ENCODE measurements around the gene ABCD2.
"Not testable (repeated sequence)": the region's sequence is repeated elsewhere in the genome, so short reads cannot be mapped to it uniquely, and the experiment has no call there.

Gene ABCD2

DNA sequence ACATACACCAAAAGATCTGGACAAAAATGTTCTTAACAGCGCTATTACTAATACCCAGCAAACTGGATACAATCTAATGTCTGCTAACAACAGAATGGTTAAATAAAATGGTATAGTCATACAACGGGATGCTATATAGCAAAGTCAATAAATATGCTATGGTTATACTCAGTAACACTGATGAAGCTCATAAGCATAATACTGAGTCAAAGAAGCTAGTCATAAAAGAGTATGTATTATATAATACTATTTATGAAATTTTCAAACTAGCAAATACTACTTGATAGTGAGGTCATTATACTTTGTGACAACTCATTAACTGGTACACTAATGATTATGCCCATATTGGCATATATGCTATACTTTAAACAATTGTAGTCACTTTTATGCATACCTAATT is 7.4 kb downstream of the ABCD2 start:
- DNase-seq (ENCODE audit: low read depth in 2 of 2): no peak

- no peak for DNase-seq (ENCODE audit: low read depth in 2 of 2)
Measured at GRCh38 chr12:39611818-39612217, 7.8 kb downstream of the ABCD2 start.

GRCh38 chr12:39610436-39611025 is 9.1 kb downstream of the ABCD2 start:
- no peak for DNase-seq (ENCODE audit: low read depth in 2 of 2)

GRCh38 chr12:39606712-39607423 is 12.7 kb downstream of the ABCD2 start:
- no peak for DNase-seq (ENCODE audit: low read depth in 2 of 2)

- no peak for DNase-seq (ENCODE audit: low read depth in 2 of 2)
Measured at GRCh38 chr12:39605996-39606395, 13.6 kb downstream of the ABCD2 start.

GRCh38 chr12:39605501-39605900 is 14.1 kb downstream of the ABCD2 start:
- DNase-seq (ENCODE audit: low read depth in 2 of 2): no peak

DNA sequence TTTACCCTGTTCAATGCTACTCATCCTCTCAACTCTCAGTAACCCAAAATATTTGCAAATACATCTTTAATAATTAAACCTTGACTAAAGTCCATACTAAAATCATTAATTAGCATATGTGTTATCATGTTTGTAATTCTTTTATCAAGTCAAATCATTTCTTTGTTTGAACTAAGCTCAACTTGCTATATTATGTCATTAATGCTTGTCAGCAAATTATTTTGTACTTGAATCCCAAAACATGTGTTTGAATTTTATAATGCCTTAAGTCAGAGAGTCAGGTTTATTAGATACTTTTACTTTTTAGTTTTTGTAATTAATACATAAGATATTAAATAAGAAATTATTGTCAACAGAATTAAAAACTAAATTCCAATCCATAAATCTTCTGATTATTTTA is 16.5 kb downstream of the ABCD2 start:
- no peak for DNase-seq (ENCODE audit: low read depth in 2 of 2)

DNA sequence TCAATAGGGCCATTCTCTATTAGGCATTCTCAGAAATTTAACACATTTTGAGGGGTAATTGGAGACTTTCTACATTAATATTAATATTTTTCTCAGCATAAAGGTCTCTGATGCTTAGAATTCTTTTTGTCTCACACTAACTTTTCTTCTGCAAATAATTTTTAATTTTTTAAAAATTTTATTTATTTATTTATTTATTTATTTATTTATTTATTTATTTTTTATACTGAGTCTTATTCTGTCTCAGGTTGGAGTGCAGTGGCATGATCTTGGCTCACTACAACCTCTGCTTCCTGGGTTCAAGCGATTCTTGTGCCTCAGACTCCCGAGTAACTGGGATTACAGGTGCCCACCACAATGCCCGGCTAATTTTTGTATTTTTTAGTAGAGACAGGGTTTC is 17.7 kb downstream of the ABCD2 start:
- not testable (repeated sequence) for DNase-seq (ENCODE audit: low read depth in 2 of 2)

- DNase-seq (ENCODE audit: low read depth in 2 of 2): no peak
Measured at GRCh38 chr12:39595928-39596327, 23.7 kb downstream of the ABCD2 start.

GRCh38 chr12:39592295-39592694 is 27.3 kb downstream of the ABCD2 start:
- DNase-seq (ENCODE audit: low read depth in 2 of 2): no peak

GRCh38 chr12:39588348-39588747 is 31.3 kb downstream of the ABCD2 start:
- DNase-seq (ENCODE audit: low read depth in 2 of 2): no peak

DNA sequence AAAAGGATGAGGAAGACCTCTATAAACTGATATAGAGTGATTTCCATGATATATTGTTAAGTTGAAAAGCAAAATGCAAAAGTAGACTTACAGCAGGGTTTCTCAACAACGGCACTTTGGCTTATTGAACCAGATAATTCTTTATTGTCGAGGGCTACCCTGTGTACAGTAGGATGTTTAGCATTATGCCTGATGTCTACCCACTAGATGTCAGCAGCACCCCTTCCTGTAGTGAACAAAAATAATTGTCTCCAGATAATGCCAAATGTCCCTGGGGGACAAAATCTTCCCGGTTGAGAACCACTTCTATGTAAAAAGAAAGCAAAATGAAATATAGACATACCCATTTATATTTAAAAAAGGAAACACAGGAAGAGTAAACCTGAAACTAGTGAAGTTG is 32.4 kb downstream of the ABCD2 start:
- no peak for DNase-seq (ENCODE audit: low read depth in 2 of 2)

DNA sequence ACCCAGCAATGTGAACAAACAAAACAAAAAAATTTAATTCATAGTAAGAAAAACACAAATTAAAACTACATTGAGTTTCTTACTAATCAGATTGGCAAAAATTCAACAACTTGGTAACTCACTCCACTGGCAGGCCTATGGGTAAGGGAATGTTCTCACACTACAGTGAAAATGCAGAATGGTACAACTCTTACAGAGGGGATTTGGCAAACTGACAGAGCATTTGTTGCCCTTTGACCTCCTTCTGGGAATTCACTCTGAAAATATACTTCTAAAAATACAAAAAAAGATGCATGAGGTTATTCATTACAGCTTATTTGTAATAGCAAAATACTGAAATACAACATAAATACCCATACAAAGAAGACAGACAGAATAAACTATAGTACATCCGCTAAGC is 32.8 kb downstream of the ABCD2 start:
- DNase-seq (ENCODE audit: low read depth in 2 of 2): no peak

DNA sequence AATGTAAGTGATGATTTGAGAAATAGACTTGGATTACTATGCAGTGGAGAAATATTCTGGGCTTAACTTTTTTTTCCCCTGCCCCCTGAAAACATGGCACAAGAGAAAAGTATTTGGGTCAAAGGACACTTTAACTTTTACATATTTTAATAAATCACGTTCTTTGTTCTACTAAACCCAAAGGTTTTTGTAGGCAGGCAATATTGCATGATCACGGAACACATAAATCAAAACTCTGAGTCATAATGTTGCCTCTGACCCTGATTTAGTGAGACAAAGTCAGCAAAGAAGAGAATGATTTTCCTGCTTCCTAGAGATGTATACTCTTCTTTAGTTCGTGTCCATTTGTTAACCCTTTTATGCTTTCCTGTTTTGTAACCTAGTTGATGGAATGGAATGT is 38.0 kb downstream of the ABCD2 start:
- DNase-seq (ENCODE audit: low read depth in 2 of 2): no peak

- no peak for DNase-seq (ENCODE audit: low read depth in 2 of 2)
Measured at GRCh38 chr12:39575498-39575875, 44.1 kb downstream of the ABCD2 start.

- no peak for DNase-seq (ENCODE audit: low read depth in 2 of 2)
Measured at GRCh38 chr12:39574785-39575497, 44.7 kb downstream of the ABCD2 start.

DNA sequence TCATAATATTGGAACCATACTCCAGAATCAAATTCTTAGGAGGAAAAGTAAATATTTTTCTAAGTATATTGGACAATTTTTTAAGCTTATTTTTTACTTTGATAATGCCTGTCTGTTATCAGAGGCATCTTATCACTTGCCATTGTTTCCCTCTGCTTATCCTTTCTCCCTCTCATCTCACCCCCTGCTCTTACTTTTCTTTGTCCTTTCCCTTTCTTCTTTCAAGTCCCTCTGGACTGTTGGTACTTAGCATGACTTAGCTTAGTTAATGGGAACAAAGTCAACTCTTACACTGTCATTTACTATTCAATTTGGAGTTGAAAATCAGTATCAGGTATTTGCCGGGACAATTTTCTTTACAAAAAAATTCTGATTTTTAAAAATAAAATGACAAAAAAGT is 45.2 kb downstream of the ABCD2 start:
- no peak for DNase-seq (ENCODE audit: low read depth in 2 of 2)

GRCh38 chr12:39573971-39574370 is 45.6 kb downstream of the ABCD2 start:
- DNase-seq (ENCODE audit: low read depth in 2 of 2): no peak

DNA sequence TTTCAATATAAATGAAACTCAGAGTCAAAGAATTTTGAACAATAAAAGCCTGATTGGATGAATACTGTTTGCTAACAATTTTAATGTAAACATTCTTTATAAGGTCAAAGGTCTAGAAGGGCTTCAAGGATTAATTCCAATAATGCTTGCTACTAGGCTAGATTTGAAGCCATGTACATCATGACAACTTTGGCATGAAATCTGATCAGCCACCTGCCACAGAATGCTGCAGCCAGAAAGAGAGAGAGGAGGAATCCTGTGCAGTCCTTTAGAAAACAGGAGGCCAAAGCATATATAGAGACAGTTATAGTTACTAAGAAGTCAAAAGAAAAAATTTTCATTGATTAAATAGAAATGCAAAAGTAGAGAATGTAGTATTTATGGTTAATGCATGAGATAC is 47.1 kb downstream of the ABCD2 start:
- no peak for DNase-seq (ENCODE audit: low read depth in 2 of 2)

DNA sequence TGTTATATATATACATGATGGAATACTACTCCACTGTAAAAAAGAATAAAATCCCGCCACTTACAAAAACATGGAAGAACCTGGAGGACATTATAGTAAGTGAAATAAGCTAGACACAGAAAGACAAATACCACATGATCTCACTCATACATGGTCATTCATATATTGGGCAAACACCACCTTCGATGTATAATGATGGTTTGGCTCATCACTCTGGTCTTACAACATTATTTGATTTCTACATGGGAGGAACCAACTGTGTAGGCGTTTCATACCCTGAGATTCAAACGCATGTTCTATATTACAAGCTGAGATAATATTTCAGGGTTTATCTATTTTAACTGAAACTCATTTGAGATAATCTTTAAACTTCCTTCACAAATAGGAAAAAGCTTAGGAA is 48.3 kb downstream of the ABCD2 start:
- DNase-seq (ENCODE audit: low read depth in 2 of 2): no peak

DNA sequence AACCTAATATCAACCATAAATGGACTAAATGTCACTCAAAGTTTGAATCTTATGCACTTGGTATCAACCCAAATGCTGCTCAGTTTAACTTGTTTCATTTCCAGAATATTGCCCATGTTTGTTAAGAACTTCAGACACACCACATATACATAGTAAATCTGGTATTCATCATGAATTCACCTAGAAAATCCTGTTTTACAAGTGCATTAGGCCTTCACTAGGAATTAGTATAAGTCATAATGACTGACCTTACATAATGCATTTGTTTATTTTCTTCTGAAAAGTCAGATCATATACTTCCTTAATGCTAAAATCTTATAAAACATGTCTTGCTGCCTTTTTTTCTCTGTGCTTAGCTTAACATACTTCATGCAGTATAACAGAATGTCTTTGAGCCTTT is 66.1 kb downstream of the ABCD2 start:
- DNase-seq (ENCODE audit: low read depth in 2 of 2): no peak

DNA sequence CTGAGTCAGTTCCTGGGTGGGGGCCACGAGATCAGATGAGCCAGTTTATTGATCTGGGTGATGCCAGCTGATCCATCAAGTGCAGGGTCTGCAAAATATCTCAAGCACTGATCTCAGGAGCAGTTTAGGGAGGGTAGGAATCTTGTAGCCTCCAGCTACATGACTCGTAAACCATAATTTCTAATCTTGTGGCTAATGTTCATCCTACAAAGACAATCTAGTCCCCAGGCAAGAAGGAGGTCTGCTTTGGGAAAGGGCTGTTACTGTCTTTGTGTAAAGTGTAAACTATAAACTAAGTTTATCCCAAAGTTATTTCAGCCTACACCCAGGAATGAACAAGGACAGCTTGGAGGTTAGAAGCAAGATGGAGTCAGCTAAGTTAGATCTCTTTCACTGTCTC is 75.4 kb downstream of the ABCD2 start:
- DNase-seq (ENCODE audit: low read depth in 2 of 2): not testable (repeated sequence)

- DNase-seq (ENCODE audit: low read depth in 2 of 2): no peak
Measured at GRCh38 chr12:39541471-39541870, 78.1 kb downstream of the ABCD2 start.
